ENCODE results near the gene CLEC3B.

Gene CLEC3B

DNA sequence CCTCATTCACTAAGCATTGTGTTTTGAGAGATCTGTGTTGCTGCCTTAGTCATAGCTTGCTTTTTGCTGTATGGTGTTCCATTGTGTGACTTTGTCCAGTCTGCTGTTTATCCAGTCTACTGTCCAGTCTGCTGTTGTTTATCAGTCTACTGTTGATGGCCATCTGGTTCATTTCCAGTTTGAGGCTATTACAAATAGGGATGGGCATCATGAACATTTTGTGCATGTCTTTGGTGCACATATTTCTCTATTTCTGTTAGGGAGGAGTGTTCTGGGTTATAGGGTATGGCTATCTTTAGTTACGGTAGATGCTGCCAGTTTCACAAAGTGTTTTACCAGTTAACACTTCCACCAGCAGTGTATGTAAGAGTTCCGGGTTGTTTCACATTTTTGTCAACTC lies 22.2 kb upstream of the CLEC3B start:
- no peak for DNase-seq

DNA sequence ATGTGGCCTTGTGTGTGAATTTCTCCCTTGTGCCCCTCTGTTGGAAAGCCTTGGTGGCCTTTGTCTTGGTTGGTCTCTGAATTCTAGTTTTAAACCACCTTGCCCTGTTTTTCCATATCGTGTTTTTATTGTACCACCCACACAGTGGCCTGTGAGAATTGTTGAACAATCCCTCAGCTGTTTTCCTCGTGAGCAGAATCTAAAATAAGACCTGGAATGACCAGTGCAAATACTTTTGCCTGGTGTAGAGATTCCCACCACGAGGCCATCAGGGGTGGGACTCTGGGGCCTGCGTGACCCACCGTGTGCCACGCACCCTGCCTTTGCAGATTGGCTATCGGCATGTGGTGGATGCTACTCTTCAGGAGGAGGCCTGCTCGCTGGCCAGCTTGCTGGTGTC lies 19.0 kb upstream of the CLEC3B start:
- DNase-seq, result no peak

DNA sequence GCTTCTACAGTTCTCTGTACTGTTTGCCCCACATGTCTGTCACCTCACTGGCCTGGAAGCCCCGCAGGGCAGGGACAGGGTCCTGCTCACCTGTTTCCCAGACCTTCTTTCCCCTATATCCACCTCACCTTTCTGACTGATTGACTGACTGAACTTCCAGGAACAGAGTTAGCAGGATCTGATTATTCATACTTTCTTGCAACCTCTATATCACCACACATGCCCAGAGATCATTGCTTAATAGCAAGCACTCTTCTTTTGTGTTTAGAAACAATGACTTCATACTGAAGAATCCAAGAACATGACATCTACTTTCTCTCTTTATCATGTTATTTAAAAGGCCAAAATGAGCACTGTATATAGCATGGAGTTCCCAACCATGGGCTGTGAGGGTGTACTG lies 18.0 kb upstream of the CLEC3B start:
- DNase-seq, result no peak

DNA sequence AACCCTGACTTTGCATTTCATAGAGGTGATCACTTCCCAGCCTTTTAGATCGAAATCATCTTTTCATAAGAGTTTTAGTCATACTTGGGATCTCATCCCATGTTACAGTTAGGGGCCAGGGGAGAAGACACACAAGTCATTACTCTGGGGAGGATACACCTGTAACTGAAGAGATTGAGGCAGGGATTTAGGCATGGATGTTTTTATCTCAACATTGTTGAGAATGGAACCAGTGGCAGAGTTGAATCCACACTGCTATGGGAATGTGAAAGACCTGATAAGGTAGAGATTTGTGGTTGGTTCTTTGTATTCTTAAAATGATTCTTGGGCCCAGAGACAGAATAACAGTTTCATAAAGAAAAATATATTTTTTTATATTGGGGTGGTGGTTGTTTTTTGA lies 16.2 kb upstream of the CLEC3B start:
- DNase-seq, result no peak

DNA sequence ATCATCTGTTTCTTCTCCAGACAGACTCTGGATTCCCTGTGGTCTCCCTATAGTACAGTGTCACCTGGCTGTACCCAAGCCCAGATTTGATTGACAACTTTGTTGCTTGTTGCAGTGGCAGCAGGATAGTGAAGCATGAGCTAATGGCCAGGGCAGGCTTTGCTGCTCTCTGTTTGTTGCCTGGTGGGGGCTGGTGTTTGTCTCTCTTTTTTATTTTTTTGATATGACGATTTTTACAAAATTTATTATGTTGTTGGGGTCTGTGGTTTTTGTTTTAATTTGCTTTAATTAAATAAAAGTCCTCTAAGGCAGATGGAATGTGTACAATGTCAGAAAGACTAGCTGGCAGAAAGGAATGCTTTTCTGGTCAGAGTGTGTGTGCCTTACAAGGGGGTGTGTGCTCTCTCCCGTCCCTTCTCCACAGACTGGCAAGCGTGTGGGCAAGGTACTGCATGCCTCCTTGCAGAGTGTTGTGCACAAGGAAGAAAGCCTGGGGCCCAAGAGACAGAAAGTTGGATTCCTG lies 15.2 kb upstream of the CLEC3B start:
- DNase-seq, result no peak

DNA sequence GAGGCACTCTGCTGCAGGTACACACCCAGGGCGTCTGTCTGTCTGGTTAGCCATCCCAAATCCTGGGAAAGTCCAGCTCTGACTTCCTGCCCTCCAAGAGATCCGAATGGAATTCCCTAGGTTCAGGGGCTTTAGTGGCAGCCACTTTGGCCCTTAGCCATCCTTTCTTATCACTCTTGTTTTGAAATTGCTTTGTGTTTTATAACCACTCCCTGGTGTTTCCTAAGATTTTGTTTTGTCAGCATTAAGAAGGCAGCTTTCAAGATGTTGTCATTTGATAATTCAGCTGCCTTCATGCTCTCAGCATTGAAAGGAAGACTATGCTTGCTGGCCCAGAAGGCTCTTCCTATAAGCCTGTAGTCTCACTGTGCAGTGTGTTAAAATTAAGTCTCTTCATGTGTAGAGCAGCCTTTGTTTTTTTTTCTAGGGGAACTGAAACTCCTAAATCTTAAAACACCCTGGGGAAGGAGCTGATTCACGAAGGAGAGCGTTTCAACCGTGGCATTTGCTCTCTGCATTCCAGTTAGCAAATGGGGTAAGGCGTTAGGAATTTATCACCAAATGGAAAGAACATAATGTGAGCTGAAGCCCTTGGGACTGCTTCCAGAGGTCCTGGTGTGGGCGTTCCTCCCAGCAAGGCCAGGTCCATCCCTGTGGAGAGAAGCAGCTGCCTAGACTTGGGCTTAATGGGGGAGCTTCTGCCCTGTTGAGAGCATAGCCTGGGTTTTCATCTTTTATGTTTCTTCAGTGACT lies 14.2 kb upstream of the CLEC3B start:
- peak; percentile 87 for DNase-seq

DNA sequence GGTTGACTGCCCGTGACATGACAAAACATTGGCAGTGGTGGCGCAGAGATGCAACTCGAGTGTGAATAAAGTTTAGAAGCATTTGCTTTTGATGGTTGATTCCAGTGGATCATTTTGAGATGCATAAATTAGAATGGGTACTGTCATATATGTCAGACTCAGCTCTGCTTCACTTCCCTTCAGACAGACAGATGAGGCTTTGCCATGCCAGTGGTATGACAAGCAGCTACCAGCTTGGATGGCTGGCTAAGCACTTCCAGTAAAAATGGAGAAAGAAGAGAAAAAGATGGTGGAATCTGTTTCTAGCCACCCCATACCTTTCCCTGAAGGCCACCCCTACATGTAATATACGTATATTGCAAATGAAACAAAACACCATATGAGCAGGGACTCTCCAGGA lies 13.5 kb upstream of the CLEC3B start:
- no peak for DNase-seq

DNA sequence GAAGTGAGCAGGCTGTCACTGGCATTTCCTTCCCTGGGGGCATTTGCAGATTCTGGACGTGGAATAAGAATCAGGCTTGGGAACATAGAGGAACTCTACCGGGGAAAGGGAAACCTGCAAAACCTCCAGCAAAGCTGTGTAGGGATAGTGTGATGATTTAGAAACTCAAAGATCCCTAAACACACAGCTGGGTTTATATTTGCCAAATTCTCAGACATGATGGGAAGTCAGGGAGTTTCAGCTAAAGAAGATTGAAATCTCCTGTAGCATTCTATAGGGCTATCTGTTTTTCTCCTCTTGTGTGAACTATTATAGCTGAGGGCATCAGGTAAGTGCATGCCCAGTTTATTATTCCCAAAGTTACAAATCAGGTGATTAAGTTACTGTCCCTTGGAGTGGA lies 9.2 kb upstream of the CLEC3B start:
- no peak for DNase-seq

DNA sequence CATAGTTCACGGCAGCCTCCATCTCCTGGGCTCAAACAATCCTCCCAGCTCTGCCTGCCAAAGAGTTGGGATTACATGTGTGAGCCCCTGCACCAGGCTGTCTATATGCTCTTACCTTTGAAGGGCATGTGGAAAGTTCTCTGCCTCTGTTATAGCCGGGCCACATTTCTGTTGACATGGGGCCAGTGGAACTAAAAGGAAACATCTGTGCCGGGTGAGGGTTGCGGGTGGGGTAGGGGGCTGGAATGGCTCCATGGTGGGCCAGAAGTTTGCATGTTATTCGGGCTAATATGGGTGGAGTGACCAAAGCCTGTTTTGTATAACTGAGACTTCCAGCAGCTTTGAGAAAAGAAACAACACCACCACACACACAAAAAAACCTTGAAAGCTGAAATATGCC lies 8.3 kb upstream of the CLEC3B start:
- peak; percentile 56 for DNase-seq

DNA sequence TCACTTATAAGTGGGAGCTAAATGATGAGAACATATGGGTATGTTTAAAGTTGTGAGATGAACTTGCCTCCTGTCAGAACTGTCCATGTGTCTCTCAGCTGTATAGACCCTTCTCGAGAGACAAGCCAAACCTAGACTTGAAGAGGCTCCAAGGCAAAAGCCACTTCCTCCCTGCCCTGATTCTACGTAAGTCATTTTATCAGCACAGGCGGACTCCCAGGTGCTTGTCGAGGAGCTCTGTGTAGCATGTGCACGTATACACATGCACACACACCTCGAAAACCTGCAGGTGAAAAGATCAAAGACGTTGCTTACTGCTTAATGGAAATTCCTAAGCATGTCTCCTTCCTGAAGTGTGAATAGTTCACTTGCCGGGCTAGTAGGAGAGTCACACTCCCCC lies 5.6 kb upstream of the CLEC3B start:
- no peak for DNase-seq

DNA sequence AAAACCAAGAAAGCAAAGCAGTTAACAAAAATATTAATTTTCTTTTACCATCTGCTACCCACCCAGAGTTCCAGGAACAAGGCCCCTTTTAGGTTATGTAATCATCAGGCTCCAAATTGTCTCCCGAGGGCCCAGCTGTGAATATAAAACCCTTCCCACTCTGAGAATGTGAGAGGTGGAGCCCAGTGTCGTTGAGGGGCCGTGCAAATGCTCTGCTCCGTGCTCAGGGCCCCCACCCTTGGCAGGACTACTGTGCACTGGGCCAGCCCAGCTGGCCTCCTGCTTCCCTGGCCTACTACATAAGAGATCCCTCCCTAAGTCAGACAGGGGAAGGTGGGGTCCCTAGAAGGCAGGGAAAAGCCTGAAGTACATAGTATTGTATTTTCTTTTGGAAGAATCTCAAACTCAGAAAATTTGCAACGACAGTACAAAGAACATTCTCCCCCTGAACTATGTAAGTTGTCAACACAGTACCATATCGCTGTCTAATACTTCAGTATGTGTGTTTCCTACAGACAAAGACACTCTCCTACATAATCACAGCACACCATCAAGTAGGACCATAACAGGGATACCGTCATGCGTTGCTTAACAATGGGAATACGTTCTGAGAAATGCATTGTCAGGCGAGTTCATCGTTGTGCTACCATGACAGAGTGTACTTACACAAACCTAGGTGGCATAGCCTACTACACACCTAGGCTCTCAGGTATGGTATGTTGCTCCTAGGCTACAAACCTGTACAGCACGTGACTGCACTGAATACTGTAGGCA lies 4.4 kb upstream of the CLEC3B start:
- no peak for DNase-seq

DNA sequence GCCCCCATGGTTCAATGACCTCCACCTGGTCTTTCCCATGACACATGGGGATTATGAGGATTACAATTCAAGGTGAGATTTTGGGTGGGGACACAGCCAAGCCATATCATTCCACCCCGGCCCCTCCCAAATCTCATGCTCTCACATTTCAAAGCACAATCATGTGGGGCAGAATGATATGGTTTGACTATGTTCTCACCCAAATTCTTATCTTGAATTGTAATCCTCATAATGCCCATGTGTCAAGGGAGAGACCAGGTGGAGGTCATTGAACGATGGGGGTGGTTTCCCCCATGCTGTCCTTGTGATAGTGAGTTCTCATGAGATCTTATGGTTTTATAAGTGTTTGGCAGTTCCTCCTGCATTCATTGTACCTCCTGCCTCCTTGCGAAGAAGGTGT lies 2.4 kb upstream of the CLEC3B start:
- DNase-seq, result peak; percentile 35

DNA sequence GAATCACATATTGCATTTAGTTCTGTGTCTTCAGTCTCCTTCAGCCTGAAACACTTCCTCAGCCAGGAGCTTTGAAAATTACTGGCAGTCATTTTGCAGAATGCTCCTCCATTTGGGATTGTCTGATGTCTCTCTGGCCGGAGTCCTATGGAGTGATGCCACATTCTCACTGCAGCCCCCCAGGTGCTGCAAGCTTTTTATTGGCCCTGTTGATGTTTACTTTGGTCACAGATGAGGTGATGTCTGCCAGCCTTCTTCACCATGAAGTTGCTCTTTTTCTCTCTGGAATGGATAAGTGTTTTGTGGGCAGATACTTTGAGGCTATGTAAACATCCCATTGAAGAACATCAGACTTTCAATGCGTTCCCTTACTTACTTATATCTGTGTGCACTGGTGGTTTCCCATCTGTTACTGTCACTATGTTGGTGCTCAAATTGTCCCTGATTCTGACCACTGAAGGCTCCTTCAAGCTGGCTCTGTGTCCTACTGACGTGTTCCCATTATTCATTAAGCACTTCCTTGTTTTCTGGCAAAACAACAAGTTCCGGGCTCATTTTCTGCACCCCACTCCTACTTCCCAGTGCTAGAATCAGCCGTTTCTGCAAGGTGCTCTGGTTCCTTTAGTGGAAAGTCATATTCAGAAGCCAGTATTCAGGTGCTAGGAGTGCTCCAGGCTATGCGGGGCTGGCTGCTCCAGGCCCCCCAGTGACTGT lies 1.4 kb upstream of the CLEC3B start:
- DNase-seq, result no peak

DNA sequence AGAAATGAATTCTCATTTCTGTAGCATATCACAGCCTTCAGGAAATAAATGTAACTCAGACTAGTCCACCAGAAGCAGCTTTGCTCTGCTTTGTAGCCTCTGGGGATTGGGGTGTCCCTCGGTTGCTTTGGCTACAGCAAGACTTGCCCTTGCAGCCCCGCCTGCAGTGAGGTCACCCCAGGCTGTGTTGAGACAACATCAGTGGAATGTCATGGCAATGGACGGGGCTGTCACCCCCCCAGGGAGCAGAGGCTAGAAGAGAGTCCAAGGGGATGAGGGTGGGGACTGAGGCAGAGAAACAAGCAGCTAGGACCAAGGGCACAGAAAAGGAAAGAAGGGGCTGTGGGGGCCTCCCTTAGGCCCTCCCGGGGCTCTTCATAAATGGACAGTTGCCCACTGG lies 854 bp downstream of the CLEC3B start:
- no peak for DNase-seq

DNA sequence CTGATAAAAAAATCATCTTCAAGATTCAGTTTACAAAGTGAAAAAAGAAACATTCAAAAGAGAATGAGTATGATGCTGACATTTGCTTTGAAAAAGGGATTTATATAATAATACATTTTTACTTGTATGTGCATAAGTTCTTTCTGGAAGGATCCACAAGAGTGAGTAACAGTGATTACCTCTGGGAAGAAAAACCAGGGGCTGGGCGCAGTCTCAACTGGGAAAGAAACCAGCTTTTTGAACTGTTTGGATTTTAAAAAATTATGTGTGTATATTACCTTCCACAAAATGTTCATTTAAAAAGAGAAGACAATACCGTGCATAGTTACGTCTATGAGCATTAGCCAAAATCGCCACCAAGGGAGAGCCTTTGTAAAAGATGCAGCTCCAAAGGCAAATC lies 1.3 kb downstream of the CLEC3B start:
- DNase-seq, result no peak

DNA sequence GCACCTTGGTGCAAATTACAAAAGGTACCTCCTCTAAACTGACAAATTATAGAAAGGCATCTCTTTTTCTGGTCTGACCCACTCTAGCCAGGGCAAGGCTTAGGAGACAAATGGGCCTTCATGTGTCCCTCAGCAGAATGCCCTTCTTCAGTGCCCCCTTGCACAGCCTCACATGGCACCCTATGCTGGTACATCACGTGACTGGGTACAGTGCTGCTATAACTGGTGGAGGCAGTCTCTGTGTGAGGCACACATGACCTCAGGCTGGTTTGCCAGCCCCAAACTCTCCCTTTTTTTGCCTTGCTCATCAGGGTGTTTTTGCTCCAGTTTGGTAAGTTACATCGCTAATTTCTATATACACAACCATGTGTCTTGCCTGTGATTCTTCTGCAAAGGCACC lies 3.1 kb downstream of the CLEC3B start:
- DNase-seq, result no peak

DNA sequence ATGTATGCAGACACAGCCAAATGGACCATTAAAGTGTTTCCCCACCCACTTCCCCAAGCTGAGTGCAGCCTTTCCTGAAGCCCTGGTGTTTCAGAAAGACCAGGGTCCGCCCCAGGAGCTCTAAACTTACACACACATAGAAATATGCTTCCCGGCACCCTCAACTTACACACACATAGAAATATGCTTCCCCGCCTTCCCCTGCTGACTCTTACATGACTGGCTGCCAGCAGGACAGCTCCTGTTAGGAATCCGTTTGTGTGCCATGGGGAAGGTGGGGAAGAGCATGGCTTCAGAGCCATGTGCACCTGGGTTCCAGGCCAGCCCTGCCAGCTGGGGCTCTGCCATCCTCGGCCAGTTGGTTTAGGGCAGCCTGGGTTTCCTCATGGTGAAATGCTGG lies 3.6 kb downstream of the CLEC3B start:
- DNase-seq, result no peak

DNA sequence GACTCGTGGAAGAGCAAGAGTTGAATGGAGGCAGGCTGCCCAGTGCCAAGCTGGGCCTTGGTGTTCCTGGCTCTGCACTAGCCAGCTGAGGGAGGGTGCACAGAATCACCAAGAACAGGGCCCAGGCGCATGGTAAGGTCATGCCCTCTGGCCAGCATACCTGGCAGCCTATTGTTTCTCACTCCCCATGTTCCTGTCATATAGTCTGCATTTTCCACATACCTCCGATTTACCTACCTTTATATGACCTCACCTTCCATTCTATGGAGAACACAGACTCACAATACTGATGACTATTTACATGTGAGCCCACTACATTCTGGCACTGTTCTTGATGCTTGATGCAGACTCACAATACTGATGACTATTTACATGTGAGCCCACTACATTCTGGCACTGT lies 5.4 kb downstream of the CLEC3B start:
- no peak for DNase-seq

DNA sequence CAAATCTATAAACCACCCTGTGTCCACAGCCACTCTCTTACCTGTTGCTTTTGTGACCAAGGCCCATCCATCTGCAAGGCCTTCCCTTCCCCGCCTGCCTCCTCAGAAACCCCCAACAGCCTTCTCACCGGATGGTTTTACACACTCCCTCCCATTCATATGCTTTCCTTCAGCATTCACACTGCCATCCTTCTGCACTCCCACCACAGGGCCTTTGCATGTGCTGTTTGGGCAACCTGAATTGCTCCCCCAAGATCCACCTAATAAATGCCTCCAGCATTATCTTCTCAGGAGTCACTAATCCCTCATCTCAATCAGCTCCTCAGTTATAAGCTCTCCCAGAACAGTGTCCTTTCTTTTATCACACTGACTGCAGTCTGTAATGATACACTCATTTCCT lies 6.0 kb downstream of the CLEC3B start:
- DNase-seq, result no peak

DNA sequence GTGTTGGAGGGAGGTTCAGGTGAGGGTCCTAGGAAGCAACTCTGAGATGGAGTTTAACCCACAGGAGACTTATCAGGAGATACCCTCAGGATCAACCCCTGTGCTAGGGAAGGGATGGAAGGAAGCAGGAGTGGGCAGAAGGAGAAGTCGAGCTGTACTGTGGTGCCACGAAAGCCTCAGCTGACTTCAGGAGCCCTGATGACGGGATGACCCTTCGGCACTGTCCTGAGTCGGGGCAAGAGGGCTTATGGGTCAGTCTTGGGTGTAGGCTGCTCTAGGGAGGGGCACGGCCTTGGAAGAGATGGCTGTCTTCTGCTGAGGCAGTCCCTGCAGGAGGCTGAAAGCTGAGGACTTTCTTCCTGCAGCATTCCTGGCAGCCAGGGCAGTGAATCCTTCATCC lies 7.7 kb downstream of the CLEC3B start:
- DNase-seq, result no peak

DNA sequence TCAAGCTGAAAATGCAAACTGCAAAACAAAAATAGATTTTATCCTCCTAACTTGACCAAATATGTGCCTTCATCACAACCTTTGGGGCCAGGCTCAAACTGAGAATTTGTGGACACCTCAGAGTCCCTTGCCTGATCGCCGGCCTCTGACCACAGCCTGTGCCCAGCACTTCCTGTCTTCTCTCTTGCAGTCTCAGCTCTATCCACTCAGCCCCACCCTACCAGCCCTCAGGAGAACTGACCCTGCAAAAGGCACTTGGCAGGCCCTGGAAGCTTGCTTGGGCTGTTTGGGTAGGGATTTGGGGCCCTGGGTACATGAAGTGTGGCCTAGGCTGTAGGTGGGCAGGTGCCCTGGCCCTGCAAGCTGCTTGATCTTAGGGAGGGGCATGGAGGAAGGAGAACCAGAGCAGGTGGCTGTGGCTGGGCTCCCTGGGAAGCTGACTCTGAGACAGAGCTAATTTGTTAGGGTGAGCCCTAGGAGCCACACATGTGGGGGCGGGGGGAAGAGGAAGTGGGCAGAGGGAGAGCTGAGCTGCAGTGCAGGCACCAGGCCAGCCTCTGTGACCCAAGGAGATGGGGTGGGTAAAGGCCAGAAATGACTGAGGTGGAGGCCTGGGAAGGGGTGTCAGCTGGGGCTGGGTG lies 8.6 kb downstream of the CLEC3B start:
- DNase-seq, result peak; percentile 90

DNA sequence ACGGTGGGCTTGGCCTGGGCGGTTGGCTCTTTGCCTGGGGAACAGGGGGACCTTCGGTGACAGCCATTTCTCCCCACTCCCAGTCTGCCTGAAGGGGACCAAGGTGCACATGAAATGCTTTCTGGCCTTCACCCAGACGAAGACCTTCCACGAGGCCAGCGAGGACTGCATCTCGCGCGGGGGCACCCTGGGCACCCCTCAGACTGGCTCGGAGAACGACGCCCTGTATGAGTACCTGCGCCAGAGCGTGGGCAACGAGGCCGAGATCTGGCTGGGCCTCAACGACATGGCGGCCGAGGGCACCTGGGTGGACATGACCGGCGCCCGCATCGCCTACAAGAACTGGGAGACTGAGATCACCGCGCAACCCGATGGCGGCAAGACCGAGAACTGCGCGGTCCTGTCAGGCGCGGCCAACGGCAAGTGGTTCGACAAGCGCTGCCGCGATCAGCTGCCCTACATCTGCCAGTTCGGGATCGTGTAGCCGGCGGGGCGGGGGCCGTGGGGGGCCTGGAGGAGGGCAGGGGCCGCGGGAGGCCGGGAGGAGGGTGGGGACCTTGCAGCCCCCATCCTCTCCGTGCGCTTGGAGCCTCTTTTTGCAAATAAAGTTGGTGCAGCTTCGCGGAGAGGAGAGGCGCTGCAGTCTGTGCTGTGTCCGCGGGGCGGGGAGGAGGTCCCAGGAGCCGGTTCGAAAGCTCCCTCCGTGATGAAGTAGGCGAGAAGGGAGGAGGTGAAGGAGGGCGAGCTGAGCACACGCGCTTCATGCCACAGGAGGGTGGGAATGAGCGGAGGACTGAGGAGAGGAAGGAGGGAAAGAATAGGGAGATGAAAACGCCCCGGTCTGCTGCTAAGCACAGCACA lies 9.6 kb downstream of the CLEC3B start:
- DNase-seq, result peak; percentile 59
